Spleen (tissue), 11 donors: ENCODE results near the gene GALNTL6. TPM values are rescaled to one million over a fixed set of nuclear protein-coding genes. Genes with fewer than 3 reads are reported as not detected.

Experiments used
- DNase-seq: peaks from one replicate; pipeline ENCODE4 v3.0.0-alpha.2; 2020
- H3K27ac ChIP-seq, 8 donors: fragments of 200-600 bp; sonication (generic) in 7 of 8; 1 replicate in 4 of 8; 2 replicates in 4 of 8; pipeline versions ENCODE4 v1.5.0 to v1.8.0; 2016 to 2021; ENCODE audit warnings: inconsistent platforms in 4 of 8, mild to moderate bottlenecking in 4 of 8, moderate library complexity in 1 of 8
- H3K27me3 ChIP-seq, 7 donors: fragments of 200-600 bp; sonication (generic) in 6 of 7; replicated peaks in 1 of 7; 1 replicate in 4 of 7; 2 replicates in 3 of 7; pipeline versions ENCODE4 v1.5.0 to v1.8.0; 2016 to 2021; ENCODE audit warnings: inconsistent platforms in 3 of 7, mild to moderate bottlenecking in 1 of 7
- H3K36me3 ChIP-seq, 6 donors: fragments of 200-600 bp; sonication (generic) in 5 of 6; 1 replicate in 4 of 6; 2 replicates in 2 of 6; pipeline versions ENCODE4 v1.5.0 to v1.8.0; 2016 to 2021; ENCODE audit warnings: inconsistent platforms in 2 of 6
- H3K4me1 ChIP-seq, 6 donors: fragments of 200-600 bp; sonication (generic) in 5 of 6; 1 replicate in 3 of 6; 2 replicates in 3 of 6; pipeline versions ENCODE4 v1.5.0 to v1.8.0; 2016 to 2021; ENCODE audit warnings: inconsistent platforms in 3 of 6
- H3K4me3 ChIP-seq, 8 donors: fragments of 200-600 bp; sonication (generic) in 7 of 8; 1 replicate in 4 of 8; 2 replicates in 4 of 8; pipeline versions ENCODE4 v1.5.0 to v1.8.0; 2016 to 2021; ENCODE audit warnings: inconsistent platforms in 4 of 8, mild to moderate bottlenecking in 4 of 8, moderate library complexity in 2 of 8
- H3K9me3 ChIP-seq, 8 donors: fragments of 200-600 bp; sonication (generic) in 7 of 8; 1 replicate in 4 of 8; 2 replicates in 4 of 8; pipeline versions ENCODE4 v1.5.0 to v1.8.0; 2016 to 2021; ENCODE audit warnings: inconsistent platforms in 4 of 8
- CTCF ChIP-seq, 11 experiments: fragments of 200-600 bp in 7 of 11; fragments of 450-650 bp in 4 of 11; sonication (generic) in 4 of 11; IDR thresholded peaks in 8 of 11; conservative IDR thresholded peaks in 3 of 11; 1 replicate in 7 of 11; 2 replicates in 4 of 11; pipeline versions ENCODE4 v1.4.0 to v1.8.0; 2016 to 2021; ENCODE audit warnings: antibody characterized with exemption in 11 of 11, inconsistent platforms in 4 of 11, mild to moderate bottlenecking in 1 of 11
- POLR2A ChIP-seq, 3 donors: fragments of 450-650 bp; IDR thresholded peaks; one replicate each; pipeline ENCODE4 v1.5.1; 2017; ENCODE audit warnings: antibody characterized with exemption in 3 of 3, mild to moderate bottlenecking in 1 of 3
- POLR2AphosphoS5 ChIP-seq, 3 donors: sonication (generic); formaldehyde crosslinking; IDR thresholded peaks; one replicate each; pipeline ENCODE4 v1.5.1; 2017; ENCODE audit warnings: antibody characterized with exemption in 3 of 3
- WGBS, 5 donors: extraction: QIAGEN DNeasy Blood & Tissue Kit in 3 of 5; methylation state at CpG; one replicate each; pipeline versions ENCODE4 v1.1.5 to v1.1.7; 2013 to 2018; 5-methylcytosine and 5-hydroxymethylcytosine counted together
- intact Hi-C: fragments of 100-400 bp; cut with DNase I; formaldehyde crosslinking; loops from one replicate; pipeline ENCODE4 v1.15.0; 2023; ENCODE audit warnings: low total_unique reads
- polyA plus RNA-seq, 3 donors: library from polyadenylated mRNA; stranded (reverse); fragments of 200-250 nt; gene quantifications; one replicate each; pipeline ENCODE4 v1.2.1, GENCODE V29; 2013
- total RNA-seq, 7 donors: library from RNA; depleted of rRNA in 3 of 7; stranded (reverse); fragments of >200 nt in 3 of 7; fragmentation: NEBNext Ultra II Directional in 4 of 7; extraction: Animal tissue kit (Norgen Biotek cat#: 25700) in 4 of 7; gene quantifications; one replicate each; pipeline versions ENCODE4 v1.1.0 to v1.2.1, GENCODE V29; 2016 to 2021
- donor health status: healthy with polysubstance abuse.
- donor health status: DM: no; HTN: no; CAD: no; lungs with moderate emphysema.
- donor health status: DM: no; HTN: no; CAD: no.
- donor health status: Bipolar disorder and iron deficiency.
- donor health status: healthy.
- donor health status: DM: no; HTN: no; CAD: no.
- donor health status: DM: yes; HTN: yes; CAD: no.

Gene GALNTL6
- total and polyA plus RNA-seq, 10 donors = 3.2 to 12.5 (median 7.1) TPM

GRCh38 chr4:171956678-171957077 is 143.5 kb downstream of the GALNTL6 start:
- TF ChIP-seq POLR2A (IDR thresholded peaks at IDR 0.05) (no peak), CTCF (IDR thresholded peaks at IDR 0.05 in 8 of 11, conservative IDR thresholded peaks at IDR 0.05 in 3 of 11) (no peak), POLR2AphosphoS5 (IDR thresholded peaks at IDR 0.05) (no peak)
- DNase-seq = no peak
- Histone ChIP-seq H3K4me3 (no peak overlapping the region), H3K4me1 (no peaks in the 10 kb centered on the region), H3K27ac (no peak overlapping the region), H3K9me3 (peaks cover 0 to 3% (median 0%) of the 10 kb centered on the region in 8 donors), H3K36me3 (no peaks in the 10 kb centered on the region), H3K27me3 (no peaks in the 10 kb centered on the region)
- intact Hi-C loops = no loop called here
- 71 to 85% (median 77%) methylated on average over 4 of the region's 4 CpGs for WGBS, 5 donors

- Histone ChIP-seq H3K4me1 (no peaks in the 10 kb centered on the region), H3K9me3 (peaks cover 0 to 3% (median 0%) of the 10 kb centered on the region in 8 donors), H3K4me3 (no peak overlapping the region), H3K27me3 (no peaks in the 10 kb centered on the region), H3K27ac (no peak overlapping the region), H3K36me3 (no peaks in the 10 kb centered on the region)
- 78 to 88% (median 81%) methylated on average over 5 of the region's 5 CpGs for whole genome bisulfite sequencing, 5 donors
- intact Hi-C loops = no loop called here
- no peak for DNase-seq
- no peak for TF ChIP-seq CTCF (IDR thresholded peaks at IDR 0.05 in 8 of 11, conservative IDR thresholded peaks at IDR 0.05 in 3 of 11)
- TF ChIP-seq POLR2A (IDR thresholded peaks at IDR 0.05) = no peak
- no peak for TF ChIP-seq POLR2AphosphoS5 (IDR thresholded peaks at IDR 0.05)
Measured at GRCh38 chr4:171962110-171962509, 148.9 kb downstream of the GALNTL6 start.

- no peaks in the 10 kb centered on the region for H3K4me1 ChIP-seq
- H3K4me3 ChIP-seq = no peak overlapping the region
- intact Hi-C loops = no loop called here
- H3K36me3 ChIP-seq = no peaks in the 10 kb centered on the region
- no peak overlapping the region for H3K27ac ChIP-seq
- TF ChIP-seq POLR2A (IDR thresholded peaks at IDR 0.05) (no peak), POLR2AphosphoS5 (IDR thresholded peaks at IDR 0.05) (no peak), CTCF (IDR thresholded peaks at IDR 0.05 in 8 of 11, conservative IDR thresholded peaks at IDR 0.05 in 3 of 11) (no peak)
- WGBS, 5 donors = 50 to 82% (median 72%) methylated on average over 2 of the region's 2 CpGs
- no peaks in the 10 kb centered on the region for H3K9me3 ChIP-seq
- no peak for DNase-seq
- H3K27me3 ChIP-seq = no peaks in the 10 kb centered on the region
Measured at GRCh38 chr4:171966356-171966755, 153.2 kb downstream of the GALNTL6 start.

- no peak for DNase-seq
- intact Hi-C loops = no loop called here
- Histone ChIP-seq H3K4me3 (no peak overlapping the region), H3K9me3 (no peaks in the 10 kb centered on the region), H3K27me3 (no peaks in the 10 kb centered on the region), H3K36me3 (no peaks in the 10 kb centered on the region), H3K27ac (no peak overlapping the region), H3K4me1 (no peaks in the 10 kb centered on the region)
- TF ChIP-seq POLR2A (IDR thresholded peaks at IDR 0.05) (no peak), POLR2AphosphoS5 (IDR thresholded peaks at IDR 0.05) (no peak), CTCF (IDR thresholded peaks at IDR 0.05 in 8 of 11, conservative IDR thresholded peaks at IDR 0.05 in 3 of 11) (no peak)
Measured at GRCh38 chr4:171978216-171978615, 165.0 kb downstream of the GALNTL6 start.
